ENCODE data around the gene TMCC1.

TMCC1 gene

GRCh38 chr3:129606636-129607390 is 286.7 kb downstream of the TMCC1 start, which contains the start of gene PLXND1:
Gene PLXND1 (minus strand): TSS chr3:129606676. CDS start chr3:129606639, 37 bp downstream.
- DNase-seq, result peak; percentile 64 to 72

GRCh38 chr3:129605922-129606635 is 287.4 kb downstream of the TMCC1 start:
- peak in 1 of 2 experiments; percentile 54 for DNase-seq

- peak in 1 of 2 experiments; percentile 31 for DNase-seq
Observed at GRCh38 chr3:129605203-129605921, 288.1 kb downstream of the TMCC1 start.

GRCh38 chr3:129604767-129605166 is 288.7 kb downstream of the TMCC1 start:
- DNase-seq, result no peak

- DNase-seq, result no peak
Observed at GRCh38 chr3:129603991-129604749, 289.3 kb downstream of the TMCC1 start.

GRCh38 chr3:129603561-129603942 is 290.0 kb downstream of the TMCC1 start:
- DNase-seq, result no peak

- DNase-seq, result no peak
Observed at GRCh38 chr3:129602730-129603560, 290.6 kb downstream of the TMCC1 start.

- DNase-seq, result no peak
Observed at GRCh38 chr3:129602309-129602708, 291.2 kb downstream of the TMCC1 start.

- no peak for DNase-seq
Observed at GRCh38 chr3:129601713-129602112, 291.8 kb downstream of the TMCC1 start.

GRCh38 chr3:129600348-129600747 is 293.2 kb downstream of the TMCC1 start:
- no peak for DNase-seq

- no peak for DNase-seq
Observed at GRCh38 chr3:129599607-129600006, 293.9 kb downstream of the TMCC1 start.

GRCh38 chr3:129599073-129599472 is 294.4 kb downstream of the TMCC1 start:
- no peak for DNase-seq

GRCh38 chr3:129598484-129598883 is 295.0 kb downstream of the TMCC1 start:
- DNase-seq, result no peak

GRCh38 chr3:129598000-129598381 is 295.5 kb downstream of the TMCC1 start:
- DNase-seq, result no peak

Data from SHP77 (cell line).